GM12878 (cell line): ENCODE data around the gene SLC4A2. TPM values are rescaled to one million over a fixed set of nuclear protein-coding genes. Genes with fewer than 3 reads are reported as not detected.

Source experiments
- ATAC-seq: fragments of 200-7000 bp; cut with Tn5 transposase; 3 replicates; pipeline ENCODE4 v1.9.1; 2020; ENCODE audit warnings: mild to moderate bottlenecking, moderate library complexity
- BruUV-seq: library from RNA; stranded (reverse); fragments of 400-500 nt; replicated peaks from 2 replicates; lab custom pipeline; 2021; lab: Mats Ljungman, UMichigan
- CTCF ChIA-PET: fragments of 300-600 bp; sonication (Branson Sonifier 250); formaldehyde crosslinking; extraction: SDS; loops from one replicate; lab custom pipeline; 2021; ENCODE audit warnings: inconsistent platforms; lab: Yijun Ruan, JAX
- POLR2A ChIA-PET: fragments of 350-600 bp; formaldehyde crosslinking; extraction: SDS; loops from one replicate; lab custom pipeline; 2021; ENCODE audit warnings: inconsistent platforms; lab: Charles Lee
- RAD21 ChIA-PET: fragments of 300-600 bp; sonication (Branson Sonifier 250); formaldehyde crosslinking; loops from one replicate; lab custom pipeline; 2023; ENCODE audit warnings: antibody characterized with exemption; ENCODE audit not compliant: unreplicated experiment; lab: Charles Lee
- SMC1A ChIA-PET: fragments of 300-600 bp; sonication (Branson Sonifier 250); formaldehyde crosslinking; loops from one replicate; lab custom pipeline; 2023; ENCODE audit not compliant: unreplicated experiment, uncharacterized antibody; lab: Charles Lee
- DNase-seq: peaks from one replicate; pipeline ENCODE4 v3.0.0-alpha.2; 2011; ENCODE audit warnings: low read depth, low spot score
- FAIRE-seq: peaks from 3 replicates; lab custom pipeline; 2011; peaks lifted over from hg19 to GRCh38; lab: Jason Lieb, UNC
- H2AFZ ChIP-seq: 2 replicates; pipeline ENCODE4 v1.6.0; 2011; ENCODE audit warnings: low read depth, low read length, control low read depth; ENCODE audit not compliant: control insufficient read depth
- H3K27ac ChIP-seq: 2 replicates; pipeline ENCODE4 v1.5.1; 2011; ENCODE audit warnings: control low read depth; ENCODE audit not compliant: control insufficient read depth, insufficient read depth
- H3K27me3 ChIP-seq, 2 experiments: replicated peaks in 1 of 2; 2 replicates each; pipeline versions ENCODE4 v1.6.0 to v1.6.1; 2011; ENCODE audit warnings: low read length in 1 of 2; ENCODE audit not compliant: control insufficient read depth in 2 of 2, insufficient read depth in 2 of 2
- H3K36me3 ChIP-seq, 2 experiments: 2 replicates each; pipeline ENCODE4 v1.5.1; 2011; ENCODE audit warnings: low read length in 1 of 2; ENCODE audit not compliant: control insufficient read depth in 2 of 2, insufficient read depth in 2 of 2
- H3K4me1 ChIP-seq: 2 replicates; pipeline ENCODE4 v1.6.1; 2011; ENCODE audit warnings: mild to moderate bottlenecking, low read length, moderate library complexity, mixed read lengths; ENCODE audit not compliant: control insufficient read depth, insufficient read depth
- H3K4me2 ChIP-seq: 2 replicates; pipeline ENCODE4 v1.6.0; 2011; ENCODE audit warnings: control low read depth; ENCODE audit not compliant: control insufficient read depth, insufficient read depth
- H3K4me3 ChIP-seq: fragments of 200-600 bp; sonication (generic); 2 replicates; pipeline ENCODE4 v1.5.1; 2016
- H3K79me2 ChIP-seq: 2 replicates; pipeline ENCODE4 v1.6.0; 2011; ENCODE audit warnings: low read length; ENCODE audit not compliant: control insufficient read depth, insufficient read depth
- H3K9ac ChIP-seq: 2 replicates; pipeline ENCODE4 v1.8.0; 2011; ENCODE audit warnings: low read length, control low read depth, mixed read lengths; ENCODE audit not compliant: control insufficient read depth, insufficient read depth
- H3K9me3 ChIP-seq: replicated peaks from 3 replicates; pipeline ENCODE4 v1.5.1; 2011; ENCODE audit warnings: mild to moderate bottlenecking, low read length; ENCODE audit not compliant: control insufficient read depth, insufficient read depth
- H4K20me1 ChIP-seq: 2 replicates; pipeline ENCODE4 v1.6.0; 2011; ENCODE audit not compliant: control insufficient read depth, insufficient read depth
- ASH2L ChIP-seq: fragments of 300-600, 200-600 bp; sonication (generic); IDR thresholded peaks from 2 replicates; pipeline ENCODE4 v1.6.1; 2017; ENCODE audit warnings: low read depth, mild to moderate bottlenecking, borderline replicate concordance
- CBFB ChIP-seq: IDR thresholded peaks from 2 replicates; pipeline ENCODE4 v1.6.1; 2016; ENCODE audit warnings: antibody characterized with exemption, low read depth
- EZH2 ChIP-seq: IDR thresholded peaks from 2 replicates; pipeline ENCODE4 v1.6.1; 2012; ENCODE audit warnings: low read depth, mild to moderate bottlenecking, control low read depth, inconsistent platforms, low read length, borderline replicate concordance; ENCODE audit not compliant: control insufficient read depth
- PAX8 ChIP-seq: fragments of 450-650 bp; IDR thresholded peaks from 2 replicates; pipeline ENCODE4 v1.6.1; 2017; ENCODE audit warnings: mild to moderate bottlenecking, moderate library complexity
- RAD51 ChIP-seq: fragments of 450-650 bp; IDR thresholded peaks from 2 replicates; pipeline ENCODE4 v1.6.1; 2016; ENCODE audit warnings: moderate library complexity, mild to moderate bottlenecking, inconsistent platforms
- RB1 ChIP-seq: fragments of 450-650 bp; formaldehyde crosslinking; IDR thresholded peaks from 2 replicates; pipeline ENCODE4 v1.6.1; 2017; ENCODE audit warnings: mild to moderate bottlenecking, borderline replicate concordance
- RCOR1 ChIP-seq: conservative IDR thresholded peaks from 2 replicates; pipeline ENCODE4 v1.6.1; 2012; ENCODE audit warnings: low read depth, low read length, improper control_type of control experiment
- RELA ChIP-seq: fragments of 450-650 bp; IDR thresholded peaks from 2 replicates; pipeline ENCODE4 v1.8.0; 2014; ENCODE audit warnings: borderline replicate concordance; ENCODE audit not compliant: partially characterized antibody
- SKIL ChIP-seq: fragments of 450-650 bp; IDR thresholded peaks from 2 replicates; pipeline ENCODE4 v1.6.1; 2017; ENCODE audit warnings: mild to moderate bottlenecking, low read depth, inconsistent platforms; ENCODE audit not compliant: poor library complexity, severe bottlenecking
- STAT1 ChIP-seq: fragments of 450-650 bp; conservative IDR thresholded peaks from 2 replicates; pipeline ENCODE4 v1.6.1; 2014; ENCODE audit warnings: antibody characterized with exemption, mild to moderate bottlenecking
- STAT3 ChIP-seq: IDR thresholded peaks from 2 replicates; pipeline ENCODE4 v1.6.1; 2011; ENCODE audit warnings: low read depth, low read length, improper control_type of control experiment
- TAF1 ChIP-seq: IDR thresholded peaks from 2 replicates; pipeline ENCODE4 v1.6.1; 2011; ENCODE audit warnings: mild to moderate bottlenecking, low read depth, low read length, borderline replicate concordance
- YBX1 ChIP-seq: fragments of 450-650 bp; IDR thresholded peaks from 2 replicates; pipeline ENCODE4 v1.6.1; 2016; ENCODE audit warnings: antibody characterized with exemption
- ZBTB4 ChIP-seq: fragments of 450-650 bp; formaldehyde crosslinking; IDR thresholded peaks from 2 replicates; pipeline ENCODE4 v1.4.0; 2022; ENCODE audit warnings: mild to moderate bottlenecking, moderate library complexity
- WGBS: methylation state at CpG from one replicate; pipeline ENCODE4 v1.1.6; 2016; ENCODE audit warnings: low lambda C conversion rate; ENCODE audit not compliant: insufficient replicate concordance, insufficient coverage; ENCODE audit errors: missing lambda C conversion rate; 5-methylcytosine and 5-hydroxymethylcytosine counted together
- in situ Hi-C: fragments of 300-500 bp; cut with MboI; formaldehyde crosslinking; loops from 9 replicates; pipeline ENCODE4 v1.14.3; 2018; ENCODE audit warnings: mixed read lengths
- intact Hi-C: fragments of 100-400 bp; cut with micrococcal nuclease; formaldehyde crosslinking; loops from one replicate; pipeline ENCODE4 v1.14.2; 2022; ENCODE audit not compliant: unreplicated experiment
- polyA plus RNA-seq, 11 experiments: library from polyadenylated mRNA; depleted of rRNA in 4 of 11; unstranded in 6 of 11; stranded (reverse) in 5 of 11; fragments of >200 nt; fragmentation: Nextera tagmentation in 4 of 11; fragmentation: Illumina TruSeq in 1 of 11; extraction: Ambion mirVana in 4 of 11; extraction: Trizol in 1 of 11; gene quantifications; 1 replicate in 1 of 11; 2 replicates in 10 of 11; pipeline versions ENCODE4 v1.2.1 to v1.2.3, GENCODE V29; 2011 to 2016; ENCODE audit warnings: inconsistent platforms in 2 of 11, missing spikeins in 2 of 11, low read depth in 1 of 11
- total RNA-seq, 4 experiments: library from RNA; depleted of rRNA in 3 of 4; stranded (reverse); fragments of >200 nt in 3 of 4; fragmentation: Illumina TruSeq in 1 of 4; extraction: Trizol in 1 of 4; gene quantifications; 2 replicates each; pipeline versions ENCODE4 v1.2.1 to v1.2.3, GENCODE V29; 2013 to 2021
- TF ChIP-seq, protein P1 (sequence below): fragments of 150-350 bp; IDR thresholded peaks from 2 replicates; pipeline ENCODE4 v1.6.1; 2014; ENCODE audit warnings: mild to moderate bottlenecking, low read depth, low read length

SLC4A2 gene
- total and polyA plus RNA-seq, 10 of the 15 experiments (the other 5 are each of a cell fraction or from before 2014, with no cell fraction given): 2.7 to 78.6 (median 30.1) TPM

DNA sequence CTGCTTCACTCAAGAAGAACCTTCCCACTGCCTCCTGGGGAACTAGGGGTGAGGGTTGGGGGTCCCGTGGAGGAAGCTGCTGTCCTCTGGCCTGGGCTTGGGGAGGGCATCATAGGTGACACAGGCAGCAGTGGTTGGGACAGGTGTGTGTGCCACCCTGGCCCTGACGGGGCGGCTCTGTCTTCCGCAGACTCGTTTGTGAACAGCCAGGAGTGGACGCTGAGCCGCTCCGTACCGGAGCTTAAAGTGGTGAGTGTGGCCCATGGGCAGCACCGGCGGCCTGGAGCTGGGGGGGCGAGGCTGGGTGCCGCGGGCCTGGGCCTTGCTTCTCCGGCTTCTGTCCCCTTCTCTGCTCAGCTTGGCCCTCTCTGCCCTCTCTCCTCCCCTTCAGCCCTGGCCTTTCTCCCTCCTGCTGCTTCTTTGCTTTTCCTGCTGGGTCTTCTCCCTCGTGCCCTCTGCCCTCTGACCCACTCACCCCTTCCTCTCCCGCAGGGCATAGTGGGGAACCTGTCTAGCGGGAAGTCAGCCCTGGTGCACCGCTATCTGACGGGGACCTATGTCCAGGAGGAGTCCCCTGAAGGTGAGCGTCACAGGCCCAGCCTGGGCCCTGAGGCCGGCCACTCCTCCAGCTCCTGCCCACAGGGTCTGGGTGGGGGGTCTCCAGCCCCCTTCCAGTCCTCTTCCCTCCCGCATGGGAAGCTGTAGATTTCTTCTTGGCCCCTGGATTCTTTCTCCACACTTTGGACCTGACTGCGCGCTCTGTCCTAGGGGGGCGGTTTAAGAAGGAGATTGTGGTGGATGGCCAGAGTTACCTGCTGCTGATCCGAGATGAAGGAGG lies 57.4 kb downstream of the SLC4A2 start (continued):
- no peak for TF ChIP-seq RB1
- TF ChIP-seq RCOR1: no peak
- TF ChIP-seq SKIL: no peak
- TF ChIP-seq TAF1: no peak

GRCh38 chr7:151117565-151117964 lies 58.2 kb downstream of the SLC4A2 start:
- peaks cover 3 to 19% of the 10 kb centered on the region in 2 experiments; a peak in 3 of 4 replicates for H3K36me3 ChIP-seq
- intact Hi-C loops: no loop called here
- ATAC-seq (no peak), FAIRE-seq (no peak), DNase-seq (no peak)
- H3K9ac ChIP-seq: no peak overlapping the region
- RAD21 ChIA-PET: no interaction called here
- SMC1A ChIA-PET: no interaction called here
- in situ Hi-C loops: no loop called here
- no peaks in the 10 kb centered on the region for H3K79me2 ChIP-seq
- POLR2A ChIA-PET: no interaction called here
- WGBS: 75% methylated on average over 12 of the region's 12 CpGs
- no TSS peak for BruUV-seq
- no peaks in the 10 kb centered on the region; the same call in 1 of the 2 replicates for H4K20me1 ChIP-seq
- H2AFZ ChIP-seq: no peak overlapping the region
- H3K4me1 ChIP-seq: no peaks in the 10 kb centered on the region
- H3K27me3 ChIP-seq: no peaks in the 10 kb centered on the region
- TF ChIP-seq STAT3 (no peak), STAT1 (no peak), RAD51 (no peak), EZH2 (no peak), YBX1 (no peak), ASH2L (no peak), ZBTB4 (CRISPR knock-in tag) (no peak), PAX8 (no peak), RELA (no peak), CBFB (no peak)
- TF ChIP-seq, protein P1, sequence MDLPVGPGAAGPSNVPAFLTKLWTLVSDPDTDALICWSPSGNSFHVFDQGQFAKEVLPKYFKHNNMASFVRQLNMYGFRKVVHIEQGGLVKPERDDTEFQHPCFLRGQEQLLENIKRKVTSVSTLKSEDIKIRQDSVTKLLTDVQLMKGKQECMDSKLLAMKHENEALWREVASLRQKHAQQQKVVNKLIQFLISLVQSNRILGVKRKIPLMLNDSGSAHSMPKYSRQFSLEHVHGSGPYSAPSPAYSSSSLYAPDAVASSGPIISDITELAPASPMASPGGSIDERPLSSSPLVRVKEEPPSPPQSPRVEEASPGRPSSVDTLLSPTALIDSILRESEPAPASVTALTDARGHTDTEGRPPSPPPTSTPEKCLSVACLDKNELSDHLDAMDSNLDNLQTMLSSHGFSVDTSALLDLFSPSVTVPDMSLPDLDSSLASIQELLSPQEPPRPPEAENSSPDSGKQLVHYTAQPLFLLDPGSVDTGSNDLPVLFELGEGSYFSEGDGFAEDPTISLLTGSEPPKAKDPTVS: no peak
- no peak overlapping the region for H3K27ac ChIP-seq
- no peak overlapping the region for H3K4me2 ChIP-seq
- CTCF ChIA-PET: interaction anchor here (1.2 kb wide), 1 partner anchor 28 kb away, joined by 3 read pairs; no protein-coding TSS in a partner anchor
- H3K4me3 ChIP-seq: no peak overlapping the region
- H3K9me3 ChIP-seq: no peaks in the 10 kb centered on the region
